NCI-H187 (cell line): ENCODE measurements around the gene RMND5B.
"Not testable (repeated sequence)": the region's sequence is repeated elsewhere in the genome, so short reads cannot be mapped to it uniquely, and the experiment has no call there.

ENCODE experiments used
- DNase-seq, 2 experiments: peaks; one replicate each; lab custom pipeline; 2025; lab: John Stamatoyannopoulos, UW

The RMND5B gene

DNA sequence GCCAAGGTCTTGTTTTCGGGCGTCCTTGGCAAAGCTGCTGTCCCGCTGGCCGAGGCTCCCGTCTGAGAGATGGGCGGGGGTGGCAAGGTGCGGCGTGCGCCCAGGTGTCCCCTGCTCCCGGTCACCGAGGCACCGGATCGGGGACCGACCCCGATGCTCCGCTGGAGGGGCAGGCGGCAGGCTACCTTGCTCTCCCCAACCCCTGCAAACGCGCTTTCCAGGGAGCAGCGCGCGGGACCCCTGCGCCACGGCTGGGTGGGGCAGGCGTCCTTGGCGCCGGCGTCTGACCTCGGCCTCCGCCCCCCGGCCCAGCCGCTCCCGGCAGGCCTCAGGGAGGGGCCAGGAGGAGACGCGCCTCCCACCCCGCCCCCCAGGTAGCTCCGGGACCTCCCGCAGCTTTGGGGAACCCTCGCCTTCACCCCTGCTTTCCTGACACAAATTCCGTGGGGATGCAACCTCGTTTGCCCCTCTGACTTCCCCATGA lies 16.9 kb upstream of the RMND5B start:
- DNase-seq: no peak

- no peak for DNase-seq
These were observed 16.3 kb upstream of the RMND5B start for GRCh38 chr5:178114325-178115135.

DNA sequence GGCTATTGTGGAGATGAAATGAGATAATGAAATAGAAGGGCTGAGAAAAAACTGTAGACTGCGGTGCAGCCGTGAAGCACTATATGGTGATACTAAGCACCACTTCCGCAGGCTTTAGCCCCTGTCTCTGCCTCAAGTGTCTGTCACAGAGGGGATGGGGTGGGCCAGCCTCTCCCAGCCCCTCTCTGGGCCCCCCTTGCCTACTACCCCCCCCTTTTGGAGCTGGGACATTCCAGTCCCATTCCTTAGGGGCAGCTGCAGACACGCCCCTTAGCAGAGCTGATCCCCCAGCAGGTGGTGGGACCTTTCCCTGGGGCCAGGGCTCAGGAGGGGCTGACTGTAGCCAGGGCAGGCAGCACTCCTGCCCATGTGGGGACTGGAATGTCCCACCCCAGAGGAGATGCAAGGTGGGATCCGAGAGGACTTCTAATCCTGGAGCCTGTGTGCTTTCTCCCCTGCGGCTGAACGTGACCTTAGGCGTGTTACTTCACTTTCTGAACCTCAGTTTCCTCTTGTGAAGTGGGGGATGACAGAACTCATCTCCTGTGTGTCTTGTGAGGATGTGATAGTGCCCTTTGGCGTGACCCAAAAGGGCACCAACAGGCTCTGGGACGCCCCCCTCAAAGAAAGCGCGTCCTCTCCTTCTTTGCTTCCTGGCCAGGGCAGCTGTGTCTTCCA lies 15.5 kb upstream of the RMND5B start:
- no peak for DNase-seq

GRCh38 chr5:178115814-178116142 lies 15.0 kb upstream of the RMND5B start:
- no peak for DNase-seq

DNA sequence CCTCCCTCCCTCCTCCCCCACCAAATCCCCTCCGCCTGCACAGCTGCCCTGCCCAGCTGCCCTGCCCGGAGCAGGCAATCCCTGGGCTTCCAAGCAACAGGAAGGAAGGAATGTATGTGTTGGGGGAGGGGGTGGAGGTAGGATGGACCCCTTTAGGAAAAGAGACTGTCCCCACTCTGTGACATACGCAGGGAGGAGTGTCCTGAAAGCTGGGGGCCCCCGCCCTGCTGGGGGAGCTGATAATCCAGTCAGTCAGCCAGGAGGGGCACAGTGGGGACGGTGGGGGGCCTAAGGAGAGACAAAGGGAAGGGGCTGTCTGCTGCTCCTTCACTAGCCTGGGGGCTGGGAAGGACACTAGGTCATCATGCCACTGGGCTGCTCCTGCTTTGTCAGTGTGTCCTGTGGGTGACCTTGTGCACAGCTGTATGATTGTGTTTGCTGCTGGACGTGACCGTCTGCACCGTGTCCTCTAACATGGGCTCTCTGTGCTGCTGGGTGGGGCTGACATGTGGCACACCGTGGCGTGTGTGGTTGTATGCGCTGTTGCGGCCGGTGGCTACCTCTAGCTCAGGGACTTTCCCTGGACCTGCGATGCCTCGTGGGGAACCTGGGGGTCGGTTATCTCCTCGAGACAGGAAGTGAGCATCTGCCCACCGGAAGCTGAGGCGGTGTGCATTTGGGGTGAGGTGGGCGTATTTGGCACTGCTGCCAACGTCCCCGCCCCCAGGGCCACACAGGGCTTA lies 14.5 kb upstream of the RMND5B start:
- no peak for DNase-seq

DNA sequence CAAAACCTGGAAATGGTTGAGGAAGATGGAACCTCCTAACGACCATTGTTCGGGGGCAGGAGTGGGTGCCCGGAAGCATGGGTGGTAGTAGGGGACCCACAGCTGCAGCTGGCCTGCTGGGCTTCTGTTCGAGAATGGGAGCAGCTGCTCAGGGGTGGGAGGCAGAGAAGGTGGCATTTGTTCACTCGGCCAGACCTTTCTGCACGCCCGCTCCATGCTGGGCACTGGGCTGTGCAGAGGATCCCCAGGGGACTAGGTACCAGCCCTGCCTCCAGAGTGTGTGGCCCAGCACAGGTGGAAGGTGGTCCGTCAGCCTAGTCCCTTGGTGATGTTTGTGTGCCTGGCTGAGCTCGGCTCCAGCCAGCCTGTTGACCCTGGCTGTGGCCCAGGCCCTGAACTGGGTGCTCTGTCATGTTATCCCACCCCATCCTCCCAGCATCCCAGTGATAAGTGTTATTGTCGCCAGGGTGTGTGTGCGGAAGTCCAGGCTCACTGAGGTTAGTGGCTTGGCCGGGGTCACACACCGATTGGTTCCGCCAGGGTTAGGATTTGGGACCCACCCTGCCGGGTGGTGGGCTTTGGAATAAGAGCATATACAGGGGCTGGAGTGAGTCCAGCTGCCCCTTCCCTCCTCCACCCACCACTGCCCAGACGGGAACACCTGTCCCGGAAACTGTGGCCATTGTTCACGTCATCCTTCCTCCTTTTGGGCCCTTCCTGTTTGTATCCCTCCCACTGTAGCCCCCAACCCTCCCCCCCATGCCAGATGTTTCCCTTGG lies 12.7 kb upstream of the RMND5B start:
- DNase-seq: no peak

GRCh38 chr5:178119915-178120606 lies 10.8 kb upstream of the RMND5B start:
- DNase-seq: no peak

DNA sequence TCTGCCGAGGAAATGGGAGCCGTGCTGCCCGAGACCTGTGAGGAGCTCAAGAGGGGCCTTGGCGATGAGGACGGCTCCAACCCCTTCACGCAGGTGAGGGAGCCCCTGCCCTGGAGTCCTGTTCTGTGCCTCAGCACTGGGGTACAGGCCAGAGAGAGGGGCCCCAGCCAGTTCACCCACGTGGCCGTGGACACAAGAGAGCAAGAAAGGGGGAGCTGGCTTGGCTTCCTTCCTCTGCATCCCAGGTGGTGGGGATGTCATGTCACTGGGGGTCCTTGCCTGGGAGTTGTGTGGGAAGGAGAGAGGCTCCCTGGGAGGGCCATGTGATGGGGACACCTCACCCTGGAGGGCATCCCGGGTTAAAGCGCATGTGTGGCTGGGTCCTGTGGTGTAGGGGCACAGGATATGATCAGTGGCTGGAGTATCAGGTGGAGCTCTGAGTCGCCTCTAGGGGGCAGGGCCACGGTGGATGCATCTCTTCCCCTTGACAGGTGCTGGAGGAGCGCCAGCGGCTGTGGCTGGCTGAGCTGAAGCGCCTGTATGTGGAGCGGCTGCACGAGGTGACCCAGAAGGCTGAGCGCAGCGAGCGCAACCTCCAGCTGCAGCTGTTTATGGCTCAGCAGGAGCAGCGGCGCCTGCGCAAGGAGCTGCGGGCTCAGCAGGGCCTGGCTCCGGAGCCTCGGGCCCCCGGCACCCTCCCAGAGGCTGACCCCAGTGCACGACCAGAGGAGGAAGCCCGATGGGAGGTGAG lies 10.0 kb upstream of the RMND5B start:
- peak; percentile 83 to 95 for DNase-seq

- DNase-seq: peak in 1 of 2 experiments; percentile 47
These were observed 9.2 kb upstream of the RMND5B start for GRCh38 chr5:178121391-178122276.

DNA sequence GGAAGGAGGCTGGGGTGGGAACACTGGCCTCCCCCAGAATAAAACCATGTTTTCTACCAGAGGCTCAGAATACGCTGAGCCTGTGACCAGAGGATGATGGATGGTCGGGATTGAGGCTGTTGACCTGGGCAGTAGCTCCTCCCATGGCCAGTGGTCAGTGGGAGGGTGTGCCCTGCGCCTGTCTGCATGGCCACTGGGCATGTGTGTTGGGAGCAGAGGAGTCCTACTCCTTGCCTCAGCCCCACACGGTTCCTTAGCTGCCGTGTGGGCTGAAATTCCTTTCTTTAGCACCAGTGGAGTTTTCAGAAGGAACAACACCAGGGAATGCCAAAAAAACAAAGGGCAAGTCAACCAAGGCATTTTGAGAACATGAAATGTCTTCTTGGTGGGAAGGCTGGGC lies 8.5 kb upstream of the RMND5B start:
- DNase-seq: no peak

DNA sequence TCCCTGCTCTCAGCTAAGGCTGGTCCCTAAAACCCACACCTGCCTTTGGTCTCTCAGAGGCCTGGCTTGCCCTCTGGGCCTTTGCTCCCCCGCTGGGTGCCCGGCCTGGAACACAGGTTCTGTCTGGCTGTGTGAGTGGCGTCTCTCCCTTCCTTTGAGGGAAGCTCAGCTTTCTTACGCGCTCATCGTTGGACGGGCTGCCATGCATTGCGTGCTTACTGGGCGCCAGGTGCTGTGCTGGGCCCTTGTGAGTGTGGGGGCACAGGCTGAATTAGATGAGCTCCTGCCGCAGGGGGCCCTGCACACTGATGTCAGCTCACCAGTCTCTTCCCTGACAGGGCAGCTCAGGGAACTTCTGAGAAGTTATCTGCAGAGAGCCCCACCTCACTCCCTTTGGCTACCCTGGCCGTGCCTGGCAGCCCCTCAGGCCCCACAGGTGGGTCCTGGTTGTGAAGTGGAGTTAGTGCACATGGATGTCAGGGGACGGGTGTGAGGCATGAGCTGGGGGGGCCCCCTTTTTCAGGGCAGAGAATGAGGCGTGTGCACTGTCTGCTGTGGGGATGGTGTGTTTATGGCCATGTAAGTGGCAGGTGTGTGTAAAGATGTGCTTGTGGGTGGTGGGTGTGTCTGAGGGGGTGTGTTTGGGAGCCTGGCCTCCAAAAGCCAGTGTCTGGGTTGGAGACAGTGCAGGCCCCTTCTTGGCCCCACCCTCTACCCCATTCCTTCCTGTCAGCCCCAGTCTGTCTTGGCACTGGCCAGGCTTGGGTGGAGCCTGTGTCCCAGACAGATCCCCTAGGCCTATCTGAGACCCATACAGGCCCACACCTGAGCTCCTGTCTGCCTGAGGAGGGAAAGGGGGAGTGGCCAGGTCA lies 7.5 kb upstream of the RMND5B start:
- no peak for DNase-seq

- DNase-seq: no peak
These were observed 6.6 kb upstream of the RMND5B start for GRCh38 chr5:178123966-178124925.

DNA sequence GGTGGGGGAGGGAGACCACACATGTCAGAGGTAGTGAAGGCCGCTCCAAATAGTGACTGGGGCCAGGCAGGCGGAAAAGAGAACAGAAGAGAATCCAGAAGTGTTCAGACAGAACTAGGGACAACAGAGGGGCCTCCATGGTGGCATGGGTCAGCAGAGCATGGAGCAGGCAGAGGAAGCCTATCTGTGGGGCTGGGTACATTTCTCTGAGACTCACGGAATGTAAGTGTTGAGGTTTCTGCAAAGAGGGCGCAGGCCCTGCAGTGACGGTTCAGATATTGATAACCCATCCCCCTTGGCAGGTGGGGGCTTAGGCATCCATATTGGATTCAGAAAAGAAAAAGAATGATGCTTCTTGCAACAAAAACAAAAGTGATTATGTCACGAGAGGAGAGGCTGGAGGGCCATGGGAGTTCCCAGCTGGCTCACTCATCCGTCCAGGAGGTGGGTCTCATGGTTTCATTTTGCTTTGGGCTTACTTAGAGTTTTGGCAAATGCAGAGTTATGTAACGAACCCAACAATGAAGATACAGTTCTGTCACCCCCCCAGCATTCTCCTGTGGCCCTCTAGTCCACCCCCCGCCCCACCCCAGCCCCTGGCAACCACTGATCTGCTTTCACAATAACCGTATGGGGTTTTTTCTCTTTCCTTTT lies 5.4 kb upstream of the RMND5B start:
- DNase-seq: no peak

GRCh38 chr5:178126556-178126955 lies 4.3 kb upstream of the RMND5B start:
- DNase-seq: no peak

DNA sequence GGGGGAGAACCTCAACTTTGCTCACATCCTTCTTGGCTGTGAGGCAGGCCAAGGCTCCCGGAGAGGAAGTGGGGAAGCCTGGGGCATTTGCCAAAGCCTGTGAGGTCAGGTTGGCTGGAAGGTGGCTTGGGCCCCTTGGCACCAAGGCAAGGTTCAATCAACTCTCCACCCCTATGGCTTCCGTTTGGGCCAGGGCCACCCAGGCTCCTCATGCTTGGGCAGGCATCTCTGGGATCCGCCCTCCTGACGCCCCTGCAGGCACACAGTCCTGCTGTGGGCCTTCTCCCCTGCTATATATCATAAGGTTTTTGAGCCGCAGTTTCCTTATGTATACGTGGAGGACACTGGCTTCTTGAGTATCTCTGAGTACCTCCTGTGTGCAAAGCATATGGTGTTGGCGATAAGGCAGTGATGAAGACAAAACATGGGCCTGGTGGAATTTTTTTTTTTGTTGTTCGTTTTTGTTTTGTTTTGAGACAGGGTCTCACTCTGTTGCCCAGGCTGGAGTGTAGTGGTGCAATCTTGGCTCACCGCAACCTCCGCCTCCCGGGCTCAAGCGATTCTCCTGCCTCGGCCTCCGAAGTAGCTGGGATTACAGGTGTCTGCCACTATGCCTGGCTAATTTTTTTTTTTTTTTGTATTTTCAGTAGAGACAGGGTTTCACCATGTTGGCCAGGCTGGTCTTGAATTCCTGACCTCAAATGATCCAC lies 3.4 kb upstream of the RMND5B start:
- DNase-seq: not testable (repeated sequence)

GRCh38 chr5:178129296-178129695 lies 1.5 kb upstream of the RMND5B start:
- no peak for DNase-seq
